GM03348 (cell line): ENCODE measurements around the gene HOXA3.

ENCODE experiments used
- DNase-seq: peaks from one replicate; pipeline ENCODE4 v3.0.0; 2012; ENCODE audit warnings: low spot score

Gene HOXA3

GRCh38 chr7:27166531-27167505 is 14.4 kb upstream of the HOXA3 start:
- peak; percentile 76 for DNase-seq

DNA sequence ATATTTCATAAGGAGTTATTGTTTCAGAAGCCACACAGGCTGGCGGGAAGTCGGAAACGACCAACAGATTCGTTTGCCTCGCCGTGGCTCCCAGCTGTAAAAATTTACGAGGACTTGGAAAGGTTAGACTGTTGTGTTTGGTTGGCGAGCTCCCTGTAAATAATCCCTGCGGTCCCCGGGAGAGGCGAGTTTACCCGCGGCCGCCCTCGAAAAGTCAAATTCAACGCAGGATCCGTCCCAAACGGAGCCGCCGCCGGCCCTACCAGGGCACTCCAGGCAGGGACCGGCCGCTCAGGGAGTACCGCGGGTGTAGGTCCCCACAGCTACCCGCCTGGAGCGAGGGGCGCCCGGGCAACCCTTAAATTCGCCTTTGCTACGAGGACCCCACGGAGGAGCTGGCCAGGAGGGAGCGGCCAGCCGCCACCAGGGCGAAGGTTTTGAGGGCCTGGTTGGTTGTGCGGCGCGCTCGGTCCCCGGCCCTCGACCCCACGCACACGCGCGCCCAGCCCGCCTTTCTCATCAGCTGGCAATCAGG is 13.7 kb upstream of the HOXA3 start:
- peak; percentile 31 for DNase-seq

DNA sequence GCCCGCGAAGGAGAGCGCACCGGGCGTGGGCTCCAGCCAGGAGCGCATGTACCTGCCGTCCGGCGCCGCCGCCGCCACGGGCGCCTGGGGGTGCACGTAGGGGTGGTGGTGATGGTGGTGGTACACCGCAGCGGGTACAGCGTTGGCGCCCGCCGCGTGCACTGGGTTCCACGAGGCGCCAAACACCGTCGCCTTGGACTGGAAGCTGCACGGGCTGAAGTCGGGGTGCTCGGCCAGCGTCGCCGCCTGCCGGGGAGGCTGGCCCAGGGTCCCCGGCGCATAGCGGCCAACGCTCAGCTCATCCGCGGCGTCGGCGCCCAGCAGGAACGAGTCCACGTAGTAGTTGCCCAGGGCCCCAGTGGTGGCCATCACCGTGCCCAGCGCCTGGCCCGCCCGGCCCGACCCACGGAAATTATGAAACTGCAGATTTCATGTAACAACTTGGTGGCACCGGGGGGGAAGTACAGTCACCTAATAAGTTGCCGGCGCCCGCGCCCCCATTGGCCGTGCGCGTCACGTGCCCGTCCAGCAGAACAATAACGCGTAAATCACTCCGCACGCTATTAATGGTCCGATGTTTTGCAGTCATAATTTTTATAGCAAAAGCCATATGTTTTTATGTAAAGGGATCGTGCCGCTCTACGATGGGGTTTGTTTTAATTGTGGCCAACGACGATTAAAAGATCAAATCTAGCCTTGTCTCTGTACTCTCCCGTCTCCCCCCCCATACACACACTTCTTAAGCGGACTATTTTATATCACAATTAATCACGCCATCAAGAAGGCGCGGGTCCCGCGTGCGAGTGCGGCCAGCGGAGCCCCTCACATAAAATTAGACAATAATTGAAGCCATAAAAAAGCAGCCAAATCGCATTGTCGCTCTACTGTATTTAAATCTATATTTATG is 13.0 kb upstream of the HOXA3 start, which contains the start of gene HOXA9:
TSS of gene HOXA9 (minus strand) at position 449 of the 907 bp plus-strand sequence. CDS start at position 369, 80 bp downstream.
- DNase-seq = peak; percentile 91

DNA sequence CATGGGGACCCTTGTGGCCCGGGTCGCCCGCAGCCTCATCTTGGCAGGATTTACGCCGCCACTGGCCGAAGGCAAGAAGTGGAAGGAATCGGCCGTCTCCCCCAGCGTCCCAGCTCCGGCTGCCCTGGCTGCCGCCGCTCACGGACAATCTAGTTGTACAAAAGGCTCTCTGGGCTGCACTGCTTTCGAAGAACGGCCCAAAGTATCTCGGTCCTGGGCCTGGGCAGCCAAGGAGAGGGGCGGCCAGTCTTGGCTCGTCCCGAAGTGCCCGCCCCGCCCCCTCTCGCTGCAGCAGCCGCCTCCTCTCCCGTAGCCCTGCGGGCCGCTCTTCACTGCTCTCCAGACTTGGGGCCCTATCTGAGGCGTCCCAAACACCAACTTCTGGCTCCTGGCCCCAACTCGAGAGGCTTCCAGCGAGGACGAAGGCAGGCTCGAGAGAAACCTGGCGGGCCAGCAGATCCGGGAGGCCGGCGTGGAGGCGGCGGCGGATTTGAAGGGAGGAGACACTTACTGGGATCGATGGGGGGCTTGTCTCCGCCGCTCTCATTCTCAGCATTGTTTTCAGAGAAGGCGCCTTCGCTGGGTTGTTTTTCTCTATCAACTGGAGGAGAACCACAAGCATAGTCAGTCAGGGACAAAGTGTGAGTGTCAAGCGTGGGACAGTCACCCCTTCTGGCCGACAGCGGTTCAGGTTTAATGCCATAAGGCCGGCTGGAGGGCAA is 12.1 kb upstream of the HOXA3 start:
- peak; percentile 65 for DNase-seq

DNA sequence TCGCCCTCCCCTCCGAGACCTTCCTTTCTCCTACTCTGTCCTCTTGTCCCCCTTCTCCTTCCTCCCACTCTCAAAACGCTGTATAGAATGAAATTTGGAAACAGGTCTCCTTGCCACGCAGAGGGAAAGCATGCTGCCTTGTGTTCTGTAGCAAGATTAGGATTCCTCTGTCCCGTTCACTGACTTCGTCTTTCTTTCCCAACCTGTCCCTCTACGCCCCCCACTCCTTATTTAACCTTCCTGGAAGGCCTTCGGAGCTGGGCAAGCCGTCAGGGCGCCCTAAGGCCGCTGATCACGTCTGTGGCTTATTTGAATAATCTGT is 11.6 kb upstream of the HOXA3 start:
- no peak for DNase-seq

DNA sequence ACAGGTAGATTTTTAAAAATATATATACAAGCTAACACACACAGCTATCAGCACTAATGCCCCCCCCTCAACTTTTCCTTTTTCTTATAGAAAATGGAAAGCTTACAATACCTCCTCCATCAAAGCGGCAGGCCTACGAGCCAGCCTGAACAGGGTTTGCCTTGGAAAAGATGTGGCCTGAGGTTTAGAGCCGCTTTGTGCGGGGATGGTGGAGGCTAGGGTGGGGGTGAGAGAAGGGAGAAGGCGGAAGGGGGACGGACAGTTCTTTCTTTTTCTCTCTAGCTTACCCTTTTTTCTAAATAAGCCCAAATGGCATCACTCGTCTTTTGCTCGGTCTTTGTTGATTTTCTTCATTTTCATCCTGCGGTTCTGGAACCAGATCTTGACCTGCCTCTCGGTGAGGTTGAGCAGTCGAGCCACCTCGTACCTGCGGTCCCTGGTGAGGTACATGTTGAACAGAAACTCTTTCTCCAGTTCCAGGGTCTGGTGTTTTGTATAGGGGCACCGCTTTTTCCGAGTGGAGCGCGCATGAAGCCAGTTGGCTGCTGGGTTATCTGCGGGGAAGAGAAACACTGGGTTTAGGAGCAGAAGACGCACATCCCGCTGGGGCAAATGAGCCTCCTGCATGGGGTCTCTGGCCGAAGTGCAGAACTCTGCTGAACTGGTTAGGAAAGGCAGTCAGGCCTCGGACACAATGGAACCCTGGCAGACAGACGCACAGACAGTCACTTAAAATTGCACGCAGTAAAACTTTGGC is 11.1 kb upstream of the HOXA3 start:
- DNase-seq = no peak

DNA sequence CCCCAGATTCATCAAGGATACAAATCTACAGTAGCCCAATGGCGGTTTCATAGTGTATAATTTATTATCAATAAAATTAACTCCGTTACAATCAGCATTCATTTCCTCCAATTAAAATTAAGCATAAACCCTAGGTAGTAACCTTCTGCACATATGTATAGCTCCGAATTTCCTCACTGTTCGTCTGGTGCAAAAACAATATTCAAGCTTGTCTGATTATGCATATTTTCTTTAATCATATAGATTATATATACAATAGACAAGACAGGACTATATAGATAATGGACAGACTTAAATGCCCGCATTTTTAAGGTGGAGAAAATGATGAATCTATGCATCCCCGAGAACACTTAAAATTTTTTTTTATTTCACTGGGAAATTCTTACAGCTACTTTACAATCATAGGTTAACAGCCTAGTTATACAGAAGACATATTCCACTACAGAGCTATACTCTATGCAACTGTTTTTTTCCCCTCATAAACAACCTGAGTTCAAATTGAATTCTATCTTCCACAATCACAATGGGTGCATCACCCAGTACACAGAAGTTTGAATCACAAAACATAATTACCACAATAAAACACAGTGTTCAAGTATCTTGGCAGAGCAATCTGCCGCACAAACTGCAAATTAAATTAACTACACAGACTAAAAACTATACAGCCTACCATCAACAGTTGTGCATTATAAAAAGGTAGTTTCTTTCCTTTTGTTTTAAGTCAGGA is 10.3 kb upstream of the HOXA3 start:
- DNase-seq = no peak

GRCh38 chr7:27161721-27162560 is 9.6 kb upstream of the HOXA3 start:
- no peak for DNase-seq

DNA sequence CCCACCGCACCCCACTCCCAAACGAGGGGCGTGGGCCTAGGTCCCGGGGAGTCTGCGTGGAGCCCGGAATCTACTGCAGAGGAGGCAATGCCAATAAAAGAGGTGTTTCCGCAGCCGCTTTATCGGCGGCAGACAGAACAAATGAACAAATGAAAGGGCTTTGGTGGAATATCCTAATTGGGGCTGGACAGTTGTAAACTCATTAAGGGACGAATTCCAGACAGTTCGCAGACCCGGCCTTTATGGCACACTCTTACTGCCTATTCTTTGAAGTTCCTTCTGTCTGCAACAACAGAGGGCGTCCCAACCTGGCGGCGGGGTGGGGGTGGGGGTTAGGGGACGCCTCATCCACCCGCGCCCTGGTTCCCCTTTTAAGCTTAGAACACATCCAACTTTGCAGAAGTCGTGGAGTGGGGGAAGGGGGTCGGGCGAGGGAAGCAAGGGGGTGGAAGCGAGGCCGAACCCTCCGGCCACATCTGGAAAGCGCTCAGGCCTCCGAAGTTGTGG is 8.9 kb upstream of the HOXA3 start:
- DNase-seq = no peak

- DNase-seq = peak; percentile 82
Observed at GRCh38 chr7:27160546-27161213, 8.3 kb upstream of the HOXA3 start.

DNA sequence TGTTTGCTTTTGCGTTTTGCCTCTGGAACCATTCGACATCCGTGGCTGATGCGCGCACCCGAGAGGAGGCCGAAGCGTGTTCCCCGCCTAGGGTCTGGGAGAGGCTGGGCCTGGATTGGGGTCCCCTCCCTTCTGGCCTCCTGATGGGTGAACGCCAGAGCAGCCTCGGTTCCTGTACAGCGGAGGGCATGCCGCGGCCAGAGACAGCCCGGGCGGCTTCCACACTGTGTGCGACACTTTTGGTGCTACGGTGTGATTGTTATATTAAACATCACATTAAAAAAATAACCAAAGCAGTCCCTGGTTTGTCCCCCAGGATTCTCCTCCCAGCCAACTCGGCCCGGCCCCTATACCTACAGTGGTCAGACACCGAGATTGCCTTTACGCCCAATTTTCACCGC is 7.8 kb upstream of the HOXA3 start:
- no peak for DNase-seq

GRCh38 chr7:27159266-27160144 is 7.1 kb upstream of the HOXA3 start:
- DNase-seq = no peak

DNA sequence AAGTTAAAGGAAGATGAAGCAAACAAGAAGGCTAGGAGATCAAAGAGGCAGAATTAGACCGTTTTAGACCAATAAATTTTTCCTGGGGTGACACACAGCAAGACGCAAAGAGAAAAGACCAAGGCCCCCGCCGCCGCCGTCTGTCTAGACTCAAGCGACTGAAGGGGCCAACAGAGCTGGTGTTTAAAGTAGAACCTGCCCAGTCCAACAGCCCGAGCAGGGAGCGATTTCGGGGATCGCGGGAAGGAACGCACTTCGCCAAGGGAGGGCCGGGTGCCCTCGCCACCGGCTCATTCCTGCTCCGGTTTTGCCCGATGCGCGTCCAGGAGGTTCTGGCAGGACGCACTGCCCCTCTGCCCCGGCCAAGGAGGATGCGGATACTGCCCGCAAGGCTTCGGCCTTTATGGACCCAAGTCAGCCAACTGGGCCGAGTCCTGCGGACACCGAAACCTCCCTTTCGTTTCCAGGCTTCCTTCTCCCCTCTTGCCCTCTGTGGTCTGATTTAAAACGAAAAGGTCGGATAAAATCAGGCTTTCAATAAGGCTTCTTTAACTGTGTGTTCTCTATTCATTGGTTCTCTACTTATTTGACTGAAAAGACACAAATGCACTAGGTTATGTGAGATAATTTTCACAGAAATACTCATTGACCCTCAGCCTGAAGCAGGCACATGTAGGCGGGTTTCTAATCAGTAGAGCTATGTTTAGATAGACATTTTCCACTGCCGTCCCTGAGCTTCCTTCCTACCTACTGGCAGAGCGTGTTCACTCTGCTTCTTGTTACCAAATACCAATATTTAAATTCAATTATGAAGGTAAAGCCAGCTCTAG is 6.3 kb upstream of the HOXA3 start:
- DNase-seq = no peak

- DNase-seq = no peak
Observed at GRCh38 chr7:27157702-27158431, 5.5 kb upstream of the HOXA3 start.

- DNase-seq = no peak
Observed at GRCh38 chr7:27156916-27157701, 4.7 kb upstream of the HOXA3 start.
